ENCODE results near the gene DNAJC12.

Gene DNAJC12

DNA sequence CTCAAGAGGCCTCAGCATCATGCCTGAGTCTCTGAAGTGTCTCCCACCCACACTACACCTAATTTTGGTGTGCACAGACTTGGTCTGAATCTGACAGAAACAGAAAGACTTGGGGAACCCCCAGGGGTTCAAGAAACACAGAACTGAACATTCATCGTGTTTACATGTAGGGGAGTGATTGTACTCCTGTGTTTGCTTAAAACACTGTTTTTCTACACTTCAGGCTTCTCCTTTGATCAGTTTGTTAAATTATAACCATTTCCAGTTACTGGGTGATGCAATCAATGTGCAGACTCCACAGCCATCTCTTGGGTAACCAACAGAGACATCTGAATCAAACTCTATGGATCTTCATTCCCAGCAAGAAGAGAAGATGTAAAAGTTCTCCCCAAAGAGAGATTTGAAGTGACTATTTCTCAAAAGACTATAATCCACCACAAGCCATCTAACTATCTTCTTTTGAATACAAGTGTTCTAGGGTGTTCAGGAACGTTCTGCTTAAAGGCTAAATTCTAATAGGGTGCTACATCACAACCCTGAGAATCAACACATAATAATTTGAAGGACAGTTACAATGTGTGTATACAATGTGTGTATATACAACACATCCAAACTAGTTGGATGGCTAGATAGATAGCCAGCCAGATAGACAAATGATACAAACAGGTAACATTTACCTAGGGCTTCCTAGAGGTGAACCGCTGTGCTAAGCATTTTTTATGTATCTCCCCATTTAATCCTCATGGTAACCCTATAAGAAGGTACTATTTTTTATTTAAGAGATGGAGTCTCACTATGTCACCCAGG lies 34.2 kb downstream of the DNAJC12 start:
- TF ChIP-seq TAF1 (IDR thresholded peaks at IDR 0.05; ENCODE audit: borderline replicate concordance, insufficient read depth, low read length): no peak
- TF ChIP-seq, protein P1, sequence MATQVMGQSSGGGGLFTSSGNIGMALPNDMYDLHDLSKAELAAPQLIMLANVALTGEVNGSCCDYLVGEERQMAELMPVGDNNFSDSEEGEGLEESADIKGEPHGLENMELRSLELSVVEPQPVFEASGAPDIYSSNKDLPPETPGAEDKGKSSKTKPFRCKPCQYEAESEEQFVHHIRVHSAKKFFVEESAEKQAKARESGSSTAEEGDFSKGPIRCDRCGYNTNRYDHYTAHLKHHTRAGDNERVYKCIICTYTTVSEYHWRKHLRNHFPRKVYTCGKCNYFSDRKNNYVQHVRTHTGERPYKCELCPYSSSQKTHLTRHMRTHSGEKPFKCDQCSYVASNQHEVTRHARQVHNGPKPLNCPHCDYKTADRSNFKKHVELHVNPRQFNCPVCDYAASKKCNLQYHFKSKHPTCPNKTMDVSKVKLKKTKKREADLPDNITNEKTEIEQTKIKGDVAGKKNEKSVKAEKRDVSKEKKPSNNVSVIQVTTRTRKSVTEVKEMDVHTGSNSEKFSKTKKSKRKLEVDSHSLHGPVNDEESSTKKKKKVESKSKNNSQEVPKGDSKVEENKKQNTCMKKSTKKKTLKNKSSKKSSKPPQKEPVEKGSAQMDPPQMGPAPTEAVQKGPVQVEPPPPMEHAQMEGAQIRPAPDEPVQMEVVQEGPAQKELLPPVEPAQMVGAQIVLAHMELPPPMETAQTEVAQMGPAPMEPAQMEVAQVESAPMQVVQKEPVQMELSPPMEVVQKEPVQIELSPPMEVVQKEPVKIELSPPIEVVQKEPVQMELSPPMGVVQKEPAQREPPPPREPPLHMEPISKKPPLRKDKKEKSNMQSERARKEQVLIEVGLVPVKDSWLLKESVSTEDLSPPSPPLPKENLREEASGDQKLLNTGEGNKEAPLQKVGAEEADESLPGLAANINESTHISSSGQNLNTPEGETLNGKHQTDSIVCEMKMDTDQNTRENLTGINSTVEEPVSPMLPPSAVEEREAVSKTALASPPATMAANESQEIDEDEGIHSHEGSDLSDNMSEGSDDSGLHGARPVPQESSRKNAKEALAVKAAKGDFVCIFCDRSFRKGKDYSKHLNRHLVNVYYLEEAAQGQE (IDR thresholded peaks at IDR 0.05; ENCODE audit: insufficient read depth in 1 of 2, low read depth in 2 of 2, low read length in 2 of 2): no peak
- TF ChIP-seq SIN3A (IDR thresholded peaks at IDR 0.05; ENCODE audit: borderline replicate concordance, insufficient read depth, low read length): no peak
- TF ChIP-seq FOXP2 (optimal IDR thresholded peaks at IDR 0.05; ENCODE audit: borderline replicate concordance, extremely low read depth, extremely low read length, insufficient read depth): no peak
- TF ChIP-seq POLR2AphosphoS5 (IDR thresholded peaks at IDR 0.05; ENCODE audit: low read depth, low read length): no peak

DNA sequence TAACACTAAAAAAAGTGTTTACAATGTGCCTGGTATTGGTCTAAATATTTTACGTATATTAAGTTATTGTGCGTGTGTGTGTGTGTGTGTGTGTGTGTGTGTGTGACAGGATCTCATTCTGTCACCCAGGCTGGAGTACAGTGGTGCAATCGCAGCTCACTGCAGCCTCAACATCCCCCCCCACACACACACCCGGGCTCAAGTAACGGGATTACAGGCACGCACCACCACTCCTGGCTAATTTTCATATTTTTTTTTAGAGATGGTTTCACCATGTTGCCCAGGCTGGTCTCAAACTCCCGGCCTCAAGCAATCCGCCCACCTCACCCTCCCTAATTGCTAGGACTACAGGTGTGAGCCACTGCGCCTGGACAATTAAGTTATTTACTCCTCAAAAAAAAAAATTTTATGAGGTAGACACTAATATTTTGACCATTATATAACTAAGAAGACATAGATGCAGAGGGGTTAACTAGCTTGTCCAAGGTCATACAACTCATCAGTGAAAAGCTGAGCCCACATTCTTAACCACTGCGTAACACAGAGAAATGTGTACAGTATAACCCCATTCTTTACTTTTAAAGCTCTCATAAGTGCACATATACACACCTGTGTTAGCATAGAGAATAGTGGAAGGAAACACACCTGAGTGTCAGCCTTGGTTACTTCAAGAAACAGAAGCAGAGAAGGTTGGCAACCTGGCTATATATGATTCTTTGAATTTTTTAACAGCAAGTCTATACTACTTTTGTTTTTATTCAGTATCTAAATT lies 35.0 kb downstream of the DNAJC12 start:
- TF ChIP-seq, protein P1 (IDR thresholded peaks at IDR 0.05; ENCODE audit: insufficient read depth in 1 of 2, low read depth in 2 of 2, low read length in 2 of 2): no peak
- TF ChIP-seq POLR2AphosphoS5 (IDR thresholded peaks at IDR 0.05; ENCODE audit: low read depth, low read length): no peak
- no peak for TF ChIP-seq TAF1 (IDR thresholded peaks at IDR 0.05; ENCODE audit: borderline replicate concordance, insufficient read depth, low read length)
- no peak for TF ChIP-seq FOXP2 (optimal IDR thresholded peaks at IDR 0.05; ENCODE audit: borderline replicate concordance, extremely low read depth, extremely low read length, insufficient read depth)
- no peak for TF ChIP-seq SIN3A (IDR thresholded peaks at IDR 0.05; ENCODE audit: borderline replicate concordance, insufficient read depth, low read length)

DNA sequence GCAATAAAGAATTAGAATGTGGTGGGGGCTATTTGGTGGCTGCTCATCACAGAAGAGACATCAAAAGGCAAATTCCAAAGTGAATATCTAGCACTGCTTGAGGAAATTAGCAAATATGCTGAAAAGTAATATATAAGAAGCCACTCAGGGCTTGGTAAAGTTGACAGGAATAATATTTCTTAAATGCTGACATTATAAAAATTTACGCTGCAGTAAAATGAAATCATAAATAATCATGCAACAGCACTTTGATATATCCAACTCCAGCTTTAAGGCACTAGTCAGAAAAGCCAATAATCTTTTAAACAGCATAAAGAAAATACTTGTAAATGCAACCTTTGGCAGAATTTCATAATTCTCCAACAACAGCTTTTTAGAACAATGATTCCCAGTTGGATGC lies 36.9 kb downstream of the DNAJC12 start:
- TF ChIP-seq TAF1 (IDR thresholded peaks at IDR 0.05; ENCODE audit: borderline replicate concordance, insufficient read depth, low read length): no peak

GRCh38 chr10:67794909-67795460 lies 43.0 kb downstream of the DNAJC12 start:
- TF ChIP-seq SIN3A (IDR thresholded peaks at IDR 0.05; ENCODE audit: borderline replicate concordance, insufficient read depth, low read length) (no peak), POLR2AphosphoS5 (IDR thresholded peaks at IDR 0.05; ENCODE audit: low read depth, low read length) (no peak), TAF1 (IDR thresholded peaks at IDR 0.05; ENCODE audit: borderline replicate concordance, insufficient read depth, low read length) (no peak), FOXP2 (optimal IDR thresholded peaks at IDR 0.05; ENCODE audit: borderline replicate concordance, extremely low read depth, extremely low read length, insufficient read depth) (no peak)
- TF ChIP-seq, protein P1 (IDR thresholded peaks at IDR 0.05; ENCODE audit: insufficient read depth in 1 of 2, low read depth in 2 of 2, low read length in 2 of 2): no peak

DNA sequence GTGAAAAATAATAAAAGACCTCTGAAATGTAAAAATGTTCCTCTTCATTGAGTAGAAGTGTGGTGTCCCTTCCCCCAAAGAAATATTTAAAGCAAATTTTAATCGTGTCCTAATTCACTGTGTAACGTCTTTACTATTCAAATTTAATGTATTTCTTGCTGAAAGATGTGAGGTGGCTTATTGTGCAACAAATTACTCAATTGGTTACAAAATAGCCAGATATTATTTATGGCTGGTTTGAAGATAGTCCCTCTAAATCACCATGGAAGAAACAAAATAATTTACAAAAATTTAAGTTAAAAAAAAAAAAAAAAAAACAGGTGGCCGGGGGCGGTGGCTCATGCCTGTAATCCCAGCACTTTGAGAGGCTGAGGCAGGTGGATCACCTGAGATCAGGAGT lies 43.7 kb downstream of the DNAJC12 start:
- TF ChIP-seq, protein P1 (IDR thresholded peaks at IDR 0.05; ENCODE audit: insufficient read depth in 1 of 2, low read depth in 2 of 2, low read length in 2 of 2): no peak
- TF ChIP-seq POLR2AphosphoS5 (IDR thresholded peaks at IDR 0.05; ENCODE audit: low read depth, low read length): no peak
- TF ChIP-seq FOXP2 (optimal IDR thresholded peaks at IDR 0.05; ENCODE audit: borderline replicate concordance, extremely low read depth, extremely low read length, insufficient read depth): no peak
- no peak for TF ChIP-seq TAF1 (IDR thresholded peaks at IDR 0.05; ENCODE audit: borderline replicate concordance, insufficient read depth, low read length)
